PFSK-1 (cell line): ENCODE data around the gene SLC41A3.

Source experiments
- FOXP2 ChIP-seq: optimal IDR thresholded peaks from 2 replicates; pipeline ENCODE3; 2011; ENCODE audit warnings: borderline replicate concordance, control low read depth, inconsistent platforms; ENCODE audit not compliant: insufficient read depth; ENCODE audit errors: extremely low read length, extremely low read depth
- POLR2AphosphoS5 ChIP-seq: IDR thresholded peaks from 2 replicates; pipeline ENCODE4 v1.6.1; 2012; ENCODE audit warnings: low read depth, mild to moderate bottlenecking, control low read depth, low read length, moderate library complexity

DNA sequence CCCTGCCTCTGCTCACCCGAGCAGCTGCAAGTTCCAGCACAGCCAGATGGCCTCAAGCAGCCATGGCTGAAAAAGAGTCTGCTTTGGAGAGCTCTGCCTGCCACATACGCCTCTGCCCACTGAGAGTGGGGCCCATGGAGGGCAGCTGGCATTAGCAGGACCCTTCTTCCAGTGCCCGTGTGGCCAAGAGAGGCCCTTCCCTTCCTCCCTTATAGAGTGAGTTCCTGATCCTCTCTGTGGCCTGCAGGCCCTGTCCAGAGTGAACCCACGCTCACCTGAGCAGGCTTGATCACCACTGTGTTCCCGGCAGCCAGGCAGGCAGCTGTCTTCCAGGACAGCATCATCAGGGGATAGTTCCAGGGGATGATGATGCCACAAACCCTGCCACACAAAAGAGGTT is 41.4 kb upstream of the SLC41A3 start:
- TF ChIP-seq POLR2AphosphoS5 (no peak), FOXP2 (no peak)
